Mucosa of rectum (tissue), 2 donors: ENCODE results near the gene TAPBP.

Experiments
- H3K27ac ChIP-seq, 2 donors: one replicate each; pipeline ENCODE4 v1.7.0; 2013; ENCODE audit warnings: inconsistent platforms in 2 of 2, low read depth in 2 of 2, low read length in 2 of 2
- H3K27me3 ChIP-seq, 2 donors: one replicate each; pipeline ENCODE4 v1.7.0; 2013; ENCODE audit warnings: low read length in 2 of 2; ENCODE audit not compliant: control insufficient read depth in 2 of 2, insufficient read depth in 2 of 2
- H3K36me3 ChIP-seq, 2 donors: one replicate each; pipeline ENCODE4 v1.7.0; 2013; ENCODE audit warnings: low read length in 2 of 2; ENCODE audit not compliant: control insufficient read depth in 2 of 2, insufficient read depth in 2 of 2
- H3K4me1 ChIP-seq, 2 donors: one replicate each; pipeline ENCODE4 v1.7.0; 2013; ENCODE audit warnings: low read length in 2 of 2, mild to moderate bottlenecking in 1 of 2; ENCODE audit not compliant: control insufficient read depth in 2 of 2, insufficient read depth in 2 of 2
- H3K4me3 ChIP-seq, 2 donors: one replicate each; pipeline ENCODE4 v1.7.0; 2013; ENCODE audit warnings: low read length in 2 of 2
- H3K9ac ChIP-seq, 2 donors: one replicate each; pipeline ENCODE4 v1.7.0; 2013; ENCODE audit warnings: low read length in 2 of 2, low read depth in 1 of 2, mild to moderate bottlenecking in 1 of 2
- H3K9me3 ChIP-seq, 2 donors: one replicate each; pipeline ENCODE4 v1.7.0; 2013; ENCODE audit warnings: low read length in 2 of 2; ENCODE audit not compliant: control insufficient read depth in 2 of 2
- donor health status: healthy.
- donor health status: Normal muscosa, but diverticular disease.

The TAPBP gene

DNA sequence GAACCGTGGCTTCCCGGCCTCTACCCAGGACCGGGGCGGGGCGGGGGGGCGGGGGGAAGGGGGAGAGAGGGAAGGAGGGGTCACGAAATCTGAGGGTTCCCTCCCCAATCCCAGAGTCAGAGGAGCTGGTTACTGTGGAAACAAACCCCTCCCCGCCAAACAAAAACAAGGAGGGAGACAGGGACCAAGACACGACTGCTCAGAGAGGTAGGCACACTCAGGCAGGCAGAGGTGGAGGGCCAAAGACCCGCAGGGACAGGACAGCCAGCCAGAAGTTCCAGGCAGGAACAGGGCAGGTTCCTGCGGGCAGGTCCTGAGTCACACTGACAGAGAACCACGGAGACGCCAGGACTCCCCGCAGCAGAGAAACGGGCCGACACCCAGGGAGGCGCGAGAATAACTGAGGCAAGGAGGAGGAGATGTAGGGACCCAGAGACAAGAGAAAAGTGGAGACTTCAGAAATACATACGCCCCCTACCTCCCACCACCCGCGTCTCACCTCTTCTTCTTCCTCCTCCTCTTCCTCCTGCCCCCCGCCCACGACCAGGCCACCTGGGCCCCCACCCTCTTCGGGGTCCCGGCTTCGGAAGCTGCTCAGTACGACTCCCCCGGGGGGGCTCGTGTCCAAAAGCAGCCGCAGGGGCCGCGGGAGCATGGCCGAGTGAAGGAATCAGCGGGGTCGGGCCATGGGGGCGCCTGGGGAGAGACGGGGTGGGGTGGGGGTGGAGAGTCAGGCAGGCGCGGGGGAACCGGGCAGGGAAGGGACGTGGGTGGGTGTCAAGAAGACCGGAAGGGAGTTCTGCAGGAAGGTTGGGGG is 15.7 kb downstream of the TAPBP start:
- Histone ChIP-seq H3K4me1 (peaks cover 16 to 17% of the 10 kb centered on the region in 2 donors), H3K9me3 (no peaks in the 10 kb centered on the region), H3K27ac (peak overlapping the region; percentile 94 to 98)

DNA sequence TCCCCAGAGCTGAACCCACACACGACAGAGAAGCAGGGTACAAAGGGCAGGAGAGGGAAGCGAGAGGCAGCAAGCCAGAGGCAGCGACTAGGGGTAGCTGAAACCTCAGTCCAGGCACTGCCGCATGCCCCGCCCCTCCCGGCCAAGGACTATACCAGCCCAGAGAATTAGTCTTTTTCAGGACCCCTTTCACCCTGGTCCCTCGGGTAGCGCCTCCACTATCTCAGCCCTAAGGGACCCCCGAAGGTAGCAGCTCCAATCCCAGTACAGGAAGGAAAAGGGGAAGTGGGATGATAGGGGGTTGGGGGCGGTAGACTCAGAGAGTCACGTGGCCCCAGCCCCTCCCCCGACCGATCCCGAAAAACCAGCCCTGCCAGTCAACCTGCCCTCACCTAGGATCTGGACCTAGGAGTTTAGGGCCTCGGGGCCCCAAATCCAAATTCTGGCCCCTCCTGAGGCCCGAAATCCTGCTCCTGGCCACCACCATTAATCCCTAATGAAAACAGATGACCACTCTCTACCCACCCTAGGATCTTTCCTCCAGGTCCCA is 16.4 kb downstream of the TAPBP start:
- Histone ChIP-seq H3K9ac (peak overlapping the region; percentile 52 to 58), H3K4me3 (peak overlapping the region; percentile 60 to 94), H3K27me3 (no peaks in the 10 kb centered on the region), H3K36me3 (peaks cover 4 to 18% of the 10 kb centered on the region in 2 donors), H3K9me3 (no peaks in the 10 kb centered on the region), H3K27ac (peak overlapping the region; percentile 56 to 65), H3K4me1 (peaks cover 16 to 17% of the 10 kb centered on the region in 2 donors)

More for the DNA sequence above, 15.7 kb downstream of the TAPBP start:
- Histone ChIP-seq H3K9ac (peak overlapping the region; percentile 77 to 87), H3K36me3 (peaks cover 3 to 18% of the 10 kb centered on the region in 2 donors), H3K27me3 (no peaks in the 10 kb centered on the region), H3K4me3 (peak overlapping the region; percentile 84 to 94)

DNA sequence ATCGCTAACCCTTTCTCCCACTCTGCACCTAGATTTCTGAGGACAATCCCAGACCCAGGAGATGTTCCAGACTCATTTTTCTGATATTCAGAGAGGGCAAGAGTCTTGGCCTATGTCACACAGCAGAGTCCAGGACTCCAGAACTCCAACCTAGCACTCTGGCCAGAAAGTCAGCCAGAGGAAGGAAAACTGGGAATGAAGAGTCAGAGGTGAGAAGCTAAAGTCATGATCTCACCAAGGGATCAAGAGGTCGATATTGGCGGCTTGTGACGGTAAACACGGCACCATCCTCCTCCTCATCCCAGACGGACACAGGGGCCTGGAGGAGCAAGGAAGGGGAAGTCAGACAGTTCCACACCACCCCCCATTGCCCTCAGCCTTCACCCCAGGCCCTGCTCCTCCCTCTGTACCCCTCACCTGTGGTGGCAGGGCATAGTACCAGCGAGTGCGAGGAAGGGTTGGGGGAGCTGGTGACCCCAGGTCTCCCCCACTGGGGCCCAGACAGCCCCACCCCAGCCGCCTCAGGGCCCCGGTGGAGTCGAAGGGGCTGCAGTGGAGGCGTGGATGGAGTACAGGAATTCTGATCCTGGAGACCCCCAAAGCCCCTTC is 17.0 kb downstream of the TAPBP start:
- H3K9me3 ChIP-seq: no peaks in the 10 kb centered on the region
- H3K36me3 ChIP-seq: peaks cover 10 to 19% of the 10 kb centered on the region in 2 donors
- H3K4me3 ChIP-seq: peak overlapping the region; percentile 60 to 94
- peaks cover 16 to 17% of the 10 kb centered on the region in 2 donors for H3K4me1 ChIP-seq
- peak overlapping the region in 1 of 2 donors; percentile 65 for H3K27ac ChIP-seq
- H3K9ac ChIP-seq: peak overlapping the region in 1 of 2 donors; percentile 52
- H3K27me3 ChIP-seq: no peaks in the 10 kb centered on the region

DNA sequence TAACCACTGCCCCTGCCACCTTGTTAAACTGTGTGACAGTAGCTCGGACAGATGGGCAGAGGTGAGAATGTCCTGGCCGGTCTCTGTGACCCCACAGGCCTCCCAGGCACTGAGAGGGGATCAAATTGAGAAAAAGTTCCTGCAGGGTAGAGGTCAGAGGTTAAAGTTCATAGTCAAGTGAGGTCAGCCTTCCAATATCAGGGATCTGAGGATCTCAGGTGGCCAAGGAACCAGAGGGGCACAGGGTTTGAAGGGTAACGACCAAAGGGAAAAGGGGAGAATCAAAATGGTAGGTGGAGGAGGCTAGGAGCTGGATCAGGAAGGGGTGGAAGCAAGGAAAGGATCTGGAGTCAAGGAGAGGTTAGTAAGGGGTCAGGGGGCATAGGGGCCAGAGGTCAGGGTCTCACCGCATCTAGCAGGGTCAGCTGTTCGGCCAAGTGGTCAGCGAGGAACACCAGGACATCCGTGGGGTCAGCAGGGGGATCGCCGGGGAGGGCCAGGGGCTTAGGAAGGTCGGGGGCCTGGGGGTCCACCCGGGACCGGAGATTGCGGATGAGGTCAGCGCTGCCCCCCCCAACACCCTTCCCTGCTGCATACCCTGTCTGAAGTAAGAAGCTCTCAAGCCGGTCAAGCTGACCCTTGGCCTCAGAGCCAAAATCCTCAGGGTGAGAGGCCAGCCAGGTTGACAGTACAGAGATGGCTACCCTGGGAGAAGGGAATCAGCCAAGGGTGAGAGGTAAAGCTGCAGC is 18.1 kb downstream of the TAPBP start:
- Histone ChIP-seq H3K9me3 (no peaks in the 10 kb centered on the region), H3K9ac (no peak overlapping the region), H3K27ac (no peak overlapping the region), H3K4me3 (no peak overlapping the region), H3K4me1 (peaks cover 16 to 17% of the 10 kb centered on the region in 2 donors), H3K36me3 (peaks cover 14 to 22% of the 10 kb centered on the region in 2 donors), H3K27me3 (no peaks in the 10 kb centered on the region)

DNA sequence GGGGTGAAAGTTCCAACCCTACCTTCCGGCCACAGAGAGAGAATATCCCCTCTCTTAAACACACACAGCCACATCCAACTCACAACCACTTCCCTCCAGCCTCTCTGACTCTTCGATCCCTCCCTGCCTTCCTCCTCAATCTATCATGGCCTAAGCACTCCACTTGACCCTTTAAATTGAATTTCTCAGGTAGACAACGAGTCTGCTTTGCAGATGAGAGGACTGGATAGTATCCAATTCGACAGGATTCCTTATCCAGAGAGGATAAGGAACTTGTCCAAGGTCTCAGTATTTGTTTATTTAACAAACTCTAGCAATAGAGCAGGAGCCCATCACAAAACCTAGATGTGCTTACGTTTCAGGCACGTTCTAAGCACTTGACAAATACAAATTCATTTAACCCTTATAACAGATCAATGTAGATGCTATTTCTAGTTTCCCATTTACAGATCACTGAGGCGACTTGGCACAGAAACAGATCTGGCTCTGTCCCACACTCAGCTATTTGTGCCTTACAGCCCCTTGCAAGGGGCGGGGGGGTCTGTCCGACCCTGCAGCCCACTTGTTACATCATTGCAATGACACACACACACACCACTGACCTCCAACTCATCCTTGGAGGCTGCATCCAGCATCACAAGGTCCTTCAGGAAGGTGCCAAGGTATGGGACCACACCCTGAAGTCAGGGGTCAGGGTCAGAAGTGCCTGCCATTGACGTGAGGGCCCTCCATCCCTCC is 19.6 kb downstream of the TAPBP start:
- no peak overlapping the region for H3K27ac ChIP-seq
- H3K4me3 ChIP-seq: no peak overlapping the region
- H3K9ac ChIP-seq: no peak overlapping the region
- peaks cover 14 to 22% of the 10 kb centered on the region in 2 donors for H3K36me3 ChIP-seq
- H3K4me1 ChIP-seq: peaks cover 20 to 21% of the 10 kb centered on the region in 2 donors
- no peaks in the 10 kb centered on the region for H3K9me3 ChIP-seq
- H3K27me3 ChIP-seq: no peaks in the 10 kb centered on the region

- Histone ChIP-seq H3K27me3 (no peaks in the 10 kb centered on the region), H3K9ac (no peak overlapping the region), H3K4me3 (no peak overlapping the region), H3K27ac (no peak overlapping the region), H3K4me1 (peaks cover 23 to 24% of the 10 kb centered on the region in 2 donors), H3K9me3 (no peaks in the 10 kb centered on the region), H3K36me3 (peaks cover 14 to 22% of the 10 kb centered on the region in 2 donors)
These were observed 20.7 kb downstream of the TAPBP start for GRCh38 chr6:33292996-33293682.

DNA sequence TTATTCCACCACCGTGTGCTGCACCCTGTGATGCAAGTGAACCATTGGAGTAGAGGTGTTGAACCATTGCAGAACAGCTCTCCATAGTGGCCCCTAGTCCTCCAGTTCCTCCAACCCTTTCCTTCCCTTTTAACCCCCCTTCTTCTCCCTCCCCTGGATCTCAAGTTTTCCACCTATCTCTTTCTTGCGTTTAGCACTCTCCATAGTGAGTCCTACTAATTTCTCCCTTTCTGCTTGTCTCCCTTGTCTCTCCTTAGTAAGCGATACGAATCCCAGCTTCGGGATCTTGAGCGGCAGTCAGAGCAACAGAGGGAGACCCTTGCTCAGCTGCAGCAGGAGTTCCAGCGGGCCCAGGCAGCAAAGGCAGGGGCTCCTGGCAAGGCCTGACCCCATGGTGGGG is 23.4 kb downstream of the TAPBP start:
- no peaks in the 10 kb centered on the region for H3K27me3 ChIP-seq
- H3K4me1 ChIP-seq: peaks cover 18 to 19% of the 10 kb centered on the region in 2 donors
- peak overlapping the region; percentile 85 to 99 for H3K4me3 ChIP-seq
- H3K27ac ChIP-seq: no peak overlapping the region
- peaks cover 26 to 41% of the 10 kb centered on the region in 2 donors for H3K36me3 ChIP-seq
- no peaks in the 10 kb centered on the region for H3K9me3 ChIP-seq
- peak overlapping the region in 1 of 2 donors; percentile 66 for H3K9ac ChIP-seq

- Histone ChIP-seq H3K4me3 (peak overlapping the region; percentile 85 to 99), H3K9me3 (no peaks in the 10 kb centered on the region), H3K9ac (peak overlapping the region; percentile 66 to 90), H3K27ac (peak overlapping the region; percentile 50 to 82), H3K36me3 (peaks cover 28 to 42% of the 10 kb centered on the region in 2 donors), H3K27me3 (no peaks in the 10 kb centered on the region), H3K4me1 (peaks cover 18 to 19% of the 10 kb centered on the region in 2 donors)
These were observed 24.0 kb downstream of the TAPBP start for GRCh38 chr6:33289784-33290315.
